HEK293 (cell line): ENCODE results near the gene ZNF287.

ENCODE experiments used
- BCL11A ChIP-seq: fragments of 450-650 bp; formaldehyde crosslinking; IDR thresholded peaks from 2 replicates; pipeline ENCODE4 v1.5.1; 2016; ENCODE audit warnings: low read depth, missing biosample characterization, missing genetic modification characterization
- FEZF1 ChIP-seq: fragments of 450-650 bp; formaldehyde crosslinking; IDR thresholded peaks from 2 replicates; pipeline ENCODE4 v1.5.1; 2016; ENCODE audit warnings: missing biosample characterization, missing genetic modification characterization
- GLIS2 ChIP-seq: fragments of 450-650 bp; formaldehyde crosslinking; IDR thresholded peaks from 2 replicates; pipeline ENCODE4 v1.5.1; 2016; ENCODE audit warnings: missing biosample characterization, missing genetic modification characterization
- KLF9 ChIP-seq: fragments of 450-650 bp; formaldehyde crosslinking; IDR thresholded peaks from 2 replicates; pipeline ENCODE4 v1.5.1; 2016; ENCODE audit warnings: missing biosample characterization, missing genetic modification characterization, low read depth
- PRDM1 ChIP-seq: fragments of 450-650 bp; formaldehyde crosslinking; IDR thresholded peaks from 2 replicates; pipeline ENCODE4; 2016; ENCODE audit warnings: missing biosample characterization, missing genetic modification characterization
- PRDM6 ChIP-seq: fragments of 450-650 bp; formaldehyde crosslinking; IDR thresholded peaks from 2 replicates; pipeline ENCODE4 v1.5.1; 2017; ENCODE audit warnings: missing biosample characterization, missing genetic modification characterization
- SP7 ChIP-seq: fragments of 450-650 bp; formaldehyde crosslinking; IDR thresholded peaks from 2 replicates; pipeline ENCODE4 v1.5.1; 2016; ENCODE audit warnings: missing biosample characterization, missing genetic modification characterization
- ZBTB26 ChIP-seq: fragments of 450-650 bp; formaldehyde crosslinking; optimal IDR thresholded peaks from 2 replicates; pipeline ENCODE3; 2016; ENCODE audit warnings: missing biosample characterization, mild to moderate bottlenecking, missing genetic modification characterization
- ZNF10 ChIP-seq: fragments of 450-650 bp; formaldehyde crosslinking; IDR thresholded peaks from 2 replicates; pipeline ENCODE4 v1.5.1; 2017; ENCODE audit warnings: missing biosample characterization, missing genetic modification characterization
- ZNF133 ChIP-seq: fragments of 450-650 bp; formaldehyde crosslinking; IDR thresholded peaks from 2 replicates; pipeline ENCODE4 v1.5.1; 2016; ENCODE audit warnings: missing biosample characterization, missing genetic modification characterization
- ZNF341 ChIP-seq: fragments of 450-650 bp; formaldehyde crosslinking; IDR thresholded peaks from 2 replicates; pipeline ENCODE4; 2016; ENCODE audit warnings: low read depth, missing biosample characterization, missing genetic modification characterization
- ZNF350 ChIP-seq: fragments of 450-650 bp; formaldehyde crosslinking; IDR thresholded peaks from 2 replicates; pipeline ENCODE4 v1.5.0; 2017; ENCODE audit warnings: missing biosample characterization, mild to moderate bottlenecking, missing genetic modification characterization
- ZNF37A ChIP-seq: fragments of 450-650 bp; IDR thresholded peaks from 2 replicates; pipeline ENCODE4 v1.5.1; 2018; ENCODE audit warnings: missing biosample characterization, missing genetic modification characterization
- ZNF423 ChIP-seq: fragments of 450-650 bp; formaldehyde crosslinking; IDR thresholded peaks from 2 replicates; pipeline ENCODE4 v1.5.1; 2016; ENCODE audit warnings: missing biosample characterization, missing genetic modification characterization
- ZNF518A ChIP-seq: fragments of 450-650 bp; formaldehyde crosslinking; conservative IDR thresholded peaks from 2 replicates; pipeline ENCODE4 v1.5.1; 2016; ENCODE audit warnings: low read depth, missing biosample characterization, missing genetic modification characterization
- ZNF548 ChIP-seq: fragments of 450-650 bp; formaldehyde crosslinking; IDR thresholded peaks from 2 replicates; pipeline ENCODE4 v1.5.1; 2016; ENCODE audit warnings: missing biosample characterization, missing genetic modification characterization
- ZNF555 ChIP-seq: fragments of 450-650 bp; formaldehyde crosslinking; conservative IDR thresholded peaks from 2 replicates; pipeline ENCODE4 v1.5.1; 2017; ENCODE audit warnings: missing biosample characterization, mild to moderate bottlenecking, missing genetic modification characterization, inconsistent platforms
- ZNF561 ChIP-seq: fragments of 450-650 bp; IDR thresholded peaks from 2 replicates; pipeline ENCODE4 v1.5.1; 2018; ENCODE audit warnings: missing biosample characterization, missing genetic modification characterization, borderline replicate concordance
- ZNF600 ChIP-seq: fragments of 450-650 bp; formaldehyde crosslinking; IDR thresholded peaks from 2 replicates; pipeline ENCODE4 v1.5.1; 2016; ENCODE audit warnings: missing biosample characterization, missing genetic modification characterization
- ZNF610 ChIP-seq: fragments of 450-650 bp; formaldehyde crosslinking; IDR thresholded peaks from 2 replicates; pipeline ENCODE4 v1.5.1; 2016; ENCODE audit warnings: missing biosample characterization, missing genetic modification characterization, borderline replicate concordance
- ZNF624 ChIP-seq: fragments of 450-650 bp; formaldehyde crosslinking; IDR thresholded peaks from 2 replicates; pipeline ENCODE4 v1.5.1; 2017; ENCODE audit warnings: missing biosample characterization, missing genetic modification characterization
- ZNF654 ChIP-seq: fragments of 450-650 bp; formaldehyde crosslinking; IDR thresholded peaks from 2 replicates; pipeline ENCODE4 v1.5.1; 2016; ENCODE audit warnings: low read depth, missing biosample characterization, missing genetic modification characterization
- ZNF692 ChIP-seq: fragments of 450-650 bp; formaldehyde crosslinking; IDR thresholded peaks from 2 replicates; pipeline ENCODE4 v1.5.1; 2016; ENCODE audit warnings: missing biosample characterization, missing genetic modification characterization
- ZSCAN30 ChIP-seq: fragments of 450-650 bp; IDR thresholded peaks from 2 replicates; pipeline ENCODE4 v1.5.1; 2018; ENCODE audit warnings: missing biosample characterization, mild to moderate bottlenecking, missing genetic modification characterization, moderate library complexity
- TF ChIP-seq, protein P1 (sequence below): fragments of 450-650 bp; formaldehyde crosslinking; IDR thresholded peaks from 2 replicates; pipeline ENCODE4 v1.5.1; 2016; ENCODE audit warnings: missing biosample characterization, missing genetic modification characterization

The ZNF287 gene

DNA sequence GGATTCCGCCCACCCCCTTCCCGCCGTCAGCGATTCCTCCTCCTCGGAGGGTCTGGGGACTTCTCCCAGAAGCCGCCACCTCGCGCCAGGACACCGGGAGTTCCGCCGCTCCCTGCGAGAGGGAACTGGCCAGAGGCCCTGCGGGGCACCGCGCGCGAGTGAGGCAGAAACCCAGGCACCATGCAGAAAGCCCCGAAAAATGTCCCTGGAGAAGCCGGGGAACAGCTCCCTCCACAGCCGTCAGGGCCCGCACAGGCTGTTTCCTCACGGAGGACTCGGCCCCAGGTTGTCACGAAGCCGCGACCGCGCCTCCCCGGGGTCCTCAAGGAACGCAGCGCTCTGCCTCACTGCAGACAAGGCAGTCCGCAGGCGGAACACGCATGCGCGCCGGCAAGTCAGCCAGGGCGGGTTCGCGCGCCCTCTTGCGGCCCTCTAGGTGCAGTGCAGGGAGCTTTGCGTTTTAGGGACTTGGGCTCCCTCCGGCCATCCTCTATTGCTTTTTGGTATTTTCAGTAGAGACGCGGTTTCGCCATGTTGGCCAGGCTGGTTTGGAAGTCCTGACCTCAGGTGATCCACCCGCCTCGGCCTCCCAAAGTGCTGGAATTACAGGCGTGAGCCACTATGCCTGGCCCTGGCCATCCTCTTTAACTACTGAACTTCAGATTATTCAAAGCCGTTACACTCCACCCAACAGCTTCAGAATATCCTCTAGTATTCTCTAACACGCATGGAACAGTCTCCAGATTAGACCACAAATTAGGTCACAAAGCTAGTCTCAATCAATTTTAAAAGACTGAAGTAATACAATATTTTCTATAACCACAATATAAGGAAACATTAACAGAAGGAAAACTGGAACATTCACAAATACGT, 20.3 kb upstream of the ZNF287 start (continued):
- TF ChIP-seq PRDM6 (tag by site-specific recombination) (no peak), ZNF548 (tag by site-specific recombination) (no peak), ZNF555 (tag by site-specific recombination) (no peak), ZNF654 (tag by site-specific recombination) (peak; percentile 54), FEZF1 (no peak), ZNF561 (tag by site-specific recombination) (peak; percentile 65; the same call in 1 of the 2 replicates), SP7 (peak; percentile 40; the same call in 1 of the 2 replicates), ZBTB26 (peak; percentile 35), ZNF423 (tag by site-specific recombination) (0 out of 2 replicates have a peak, but pooled peaks have one; percentile 23), ZNF10 (tag by site-specific recombination) (no peak), KLF9 (tag by site-specific recombination) (0 out of 2 replicates have a peak, but pooled peaks have one; percentile 16), ZNF600 (tag by site-specific recombination) (peak; percentile 71), ZNF341 (tag by site-specific recombination) (peak; percentile 57), ZSCAN30 (tag by site-specific recombination) (0 out of 2 replicates have a peak, but pooled peaks have one; percentile 10), BCL11A (tag by site-specific recombination) (no peak), ZNF610 (tag by site-specific recombination) (no peak), GLIS2 (0 out of 2 replicates have a peak, but pooled peaks have one; percentile 10), ZNF692 (tag by site-specific recombination) (0 out of 2 replicates have a peak, but pooled peaks have one; percentile 15), ZNF350 (tag by site-specific recombination) (no peak), ZNF624 (tag by site-specific recombination) (no peak), ZNF133 (tag by site-specific recombination) (no peak), ZNF518A (0 out of 2 replicates have a peak, but pooled peaks have one; percentile 29), PRDM1 (no peak), ZNF37A (tag by site-specific recombination) (no peak)
- TF ChIP-seq, protein P1, sequence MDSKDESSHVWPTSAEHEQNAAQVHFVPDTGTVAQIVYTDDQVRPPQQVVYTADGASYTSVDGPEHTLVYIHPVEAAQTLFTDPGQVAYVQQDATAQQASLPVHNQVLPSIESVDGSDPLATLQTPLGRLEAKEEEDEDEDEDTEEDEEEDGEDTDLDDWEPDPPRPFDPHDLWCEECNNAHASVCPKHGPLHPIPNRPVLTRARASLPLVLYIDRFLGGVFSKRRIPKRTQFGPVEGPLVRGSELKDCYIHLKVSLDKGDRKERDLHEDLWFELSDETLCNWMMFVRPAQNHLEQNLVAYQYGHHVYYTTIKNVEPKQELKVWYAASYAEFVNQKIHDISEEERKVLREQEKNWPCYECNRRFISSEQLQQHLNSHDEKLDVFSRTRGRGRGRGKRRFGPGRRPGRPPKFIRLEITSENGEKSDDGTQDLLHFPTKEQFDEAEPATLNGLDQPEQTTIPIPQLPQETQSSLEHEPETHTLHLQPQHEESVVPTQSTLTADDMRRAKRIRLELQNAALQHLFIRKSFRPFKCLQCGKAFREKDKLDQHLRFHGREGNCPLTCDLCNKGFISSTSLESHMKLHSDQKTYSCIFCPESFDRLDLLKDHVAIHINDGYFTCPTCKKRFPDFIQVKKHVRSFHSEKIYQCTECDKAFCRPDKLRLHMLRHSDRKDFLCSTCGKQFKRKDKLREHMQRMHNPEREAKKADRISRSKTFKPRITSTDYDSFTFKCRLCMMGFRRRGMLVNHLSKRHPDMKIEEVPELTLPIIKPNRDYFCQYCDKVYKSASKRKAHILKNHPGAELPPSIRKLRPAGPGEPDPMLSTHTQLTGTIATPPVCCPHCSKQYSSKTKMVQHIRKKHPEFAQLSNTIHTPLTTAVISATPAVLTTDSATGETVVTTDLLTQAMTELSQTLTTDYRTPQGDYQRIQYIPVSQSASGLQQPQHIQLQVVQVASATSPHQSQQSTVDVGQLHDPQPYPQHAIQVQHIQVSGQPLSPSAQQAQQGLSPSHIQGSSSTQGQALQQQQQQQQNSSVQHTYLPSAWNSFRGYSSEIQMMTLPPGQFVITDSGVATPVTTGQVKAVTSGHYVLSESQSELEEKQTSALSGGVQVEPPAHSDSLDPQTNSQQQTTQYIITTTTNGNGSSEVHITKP = no peak
